Activated naive CD4-positive, alpha-beta T cell treated with Interleukin-2 at 50 U/mL for 16 hours (primary cell): ENCODE data around the gene TGM1.

Experiments
- DNase-seq: peaks from one replicate; pipeline ENCODE4 v3.0.0-alpha.2; 2020

Gene TGM1

DNA sequence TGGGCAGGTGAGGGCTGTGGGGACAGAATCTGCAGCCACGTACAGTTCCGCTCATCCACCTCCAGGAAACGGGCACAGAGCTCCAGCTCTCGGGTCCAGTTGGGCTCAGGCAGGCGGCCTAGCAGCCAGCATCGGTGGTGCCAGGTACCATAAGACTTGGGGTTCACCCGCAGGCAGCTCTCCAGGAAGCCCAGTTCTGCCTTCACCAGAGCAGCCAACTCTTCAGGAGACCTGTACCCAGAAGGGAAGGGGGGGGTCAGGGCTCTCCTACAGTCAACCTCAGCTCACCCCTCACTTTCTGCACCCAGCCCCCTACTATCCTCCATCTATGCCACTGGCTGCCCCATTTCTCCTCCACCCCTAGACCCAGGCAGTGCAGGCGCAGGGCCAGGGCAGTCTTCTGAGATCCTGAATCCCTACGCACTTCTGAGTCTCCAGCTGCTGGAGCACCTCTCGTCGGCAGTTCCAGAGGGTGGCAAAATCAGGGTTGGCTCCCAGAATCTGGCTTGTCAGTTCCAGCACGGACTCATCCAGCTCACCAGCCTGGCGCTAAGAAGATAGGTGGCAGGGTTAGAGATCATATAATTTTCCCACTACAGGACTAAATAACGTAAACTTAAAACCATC is 7.0 kb upstream of the TGM1 start:
- no peak for DNase-seq

- DNase-seq = no peak
Observed at GRCh38 chr14:24269368-24269767, 6.4 kb upstream of the TGM1 start.

- DNase-seq = no peak
Observed at GRCh38 chr14:24268225-24268624, 5.2 kb upstream of the TGM1 start.

GRCh38 chr14:24267516-24267915 is 4.5 kb upstream of the TGM1 start:
- DNase-seq = no peak

DNA sequence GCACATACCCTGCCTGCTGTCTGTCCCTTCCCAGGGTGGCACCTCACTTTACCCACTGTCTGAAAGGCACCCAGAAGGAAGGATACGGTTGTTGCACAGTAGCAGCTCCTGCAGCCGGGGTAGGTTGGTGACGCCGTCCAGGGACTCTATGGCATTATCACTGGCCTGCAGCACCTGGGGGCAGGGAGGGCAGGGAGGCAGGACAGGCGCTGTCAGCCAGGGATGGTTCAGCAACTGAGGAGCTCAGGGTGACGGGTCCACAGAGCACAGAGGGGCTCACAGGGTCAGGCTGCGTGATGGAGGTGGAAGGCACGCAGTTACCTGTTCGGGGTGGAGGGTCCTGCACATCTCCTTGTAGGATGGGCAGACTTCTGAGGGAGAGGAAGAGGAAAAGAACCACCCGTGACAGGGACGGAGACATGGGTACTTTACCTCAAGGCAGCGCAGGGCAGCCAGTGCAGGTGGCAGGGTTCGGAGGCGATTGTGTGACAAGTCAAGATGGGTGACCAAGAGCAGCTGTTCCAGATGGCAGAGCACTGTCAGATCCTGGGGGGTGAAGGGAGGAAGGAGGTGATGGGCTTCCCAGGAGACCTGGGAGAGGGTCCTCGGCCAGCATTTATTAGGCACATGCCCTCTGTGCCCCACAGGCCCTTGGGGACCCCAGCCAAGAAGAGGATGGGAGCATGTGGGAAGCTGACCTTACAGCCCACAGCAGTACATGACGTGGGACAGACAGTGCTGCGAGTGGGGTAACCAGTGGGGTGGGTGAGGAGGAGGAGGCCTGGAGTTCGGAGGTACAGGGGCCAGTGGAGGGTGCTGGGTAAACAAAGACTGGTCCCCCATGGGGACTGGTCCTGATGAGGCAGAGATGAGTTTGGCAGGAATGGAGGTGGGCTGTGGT is 3.6 kb upstream of the TGM1 start:
- no peak for DNase-seq

DNA sequence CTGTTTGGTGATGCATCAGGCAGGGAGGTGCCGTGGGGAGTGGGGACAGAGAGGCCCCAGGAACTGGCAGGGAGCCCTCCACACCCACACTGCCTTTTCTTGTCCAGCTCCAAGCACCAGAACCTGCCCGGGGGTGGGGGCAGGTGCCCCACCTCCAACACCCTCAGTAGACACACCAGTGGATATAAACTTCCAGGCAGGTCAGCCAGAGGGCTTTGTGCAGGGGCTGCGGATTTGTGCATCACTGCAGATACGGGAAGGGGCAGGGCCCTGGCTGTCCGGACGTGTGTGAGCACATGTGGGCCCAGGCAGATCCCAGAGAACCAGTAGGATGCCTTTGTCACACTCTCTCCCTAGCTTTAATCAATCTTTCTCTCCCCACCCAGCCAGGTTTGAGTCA is 1.3 kb upstream of the TGM1 start:
- no peak for DNase-seq

DNA sequence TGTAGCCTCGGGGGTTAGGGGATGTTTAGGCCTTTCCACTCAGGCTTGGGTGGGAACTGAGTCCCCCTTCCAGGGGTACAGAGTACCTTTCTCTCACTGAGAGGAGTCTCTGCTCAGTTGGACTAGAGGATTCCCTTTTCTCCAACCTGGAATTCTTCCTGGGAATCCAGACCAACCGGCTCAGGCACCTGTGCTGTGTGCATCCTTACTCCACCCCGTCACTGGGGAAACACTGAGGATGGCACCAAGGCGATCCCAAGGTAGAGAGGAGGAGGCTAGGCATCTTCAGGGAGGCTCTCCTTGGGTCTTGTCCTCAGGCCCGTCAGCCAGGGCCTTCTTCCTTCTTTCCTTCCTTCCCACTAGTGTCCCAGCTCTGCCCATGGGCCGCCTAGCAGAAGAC is 871 bp upstream of the TGM1 start:
- DNase-seq = no peak

DNA sequence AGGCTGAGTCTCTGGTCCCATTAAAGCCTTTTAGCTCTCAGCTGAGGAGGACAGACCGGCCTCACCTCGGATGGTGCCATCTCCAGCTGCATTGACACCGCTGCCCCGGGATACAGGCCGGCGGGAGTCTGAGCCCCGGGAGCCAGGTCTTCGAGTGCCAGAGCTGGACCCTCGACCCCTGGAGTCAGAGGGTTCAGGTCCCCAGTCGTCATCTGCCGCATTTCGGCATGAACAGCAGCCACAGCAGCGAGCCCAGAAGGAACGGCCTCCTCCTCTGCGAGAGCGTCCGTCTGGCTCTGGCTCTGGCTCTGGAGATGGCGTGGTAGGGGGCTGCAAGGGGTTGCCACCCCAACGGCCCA is 1.0 kb downstream of the TGM1 start:
- DNase-seq = no peak

- DNase-seq = no peak
Observed at GRCh38 chr14:24261256-24261968, 1.6 kb downstream of the TGM1 start.

DNA sequence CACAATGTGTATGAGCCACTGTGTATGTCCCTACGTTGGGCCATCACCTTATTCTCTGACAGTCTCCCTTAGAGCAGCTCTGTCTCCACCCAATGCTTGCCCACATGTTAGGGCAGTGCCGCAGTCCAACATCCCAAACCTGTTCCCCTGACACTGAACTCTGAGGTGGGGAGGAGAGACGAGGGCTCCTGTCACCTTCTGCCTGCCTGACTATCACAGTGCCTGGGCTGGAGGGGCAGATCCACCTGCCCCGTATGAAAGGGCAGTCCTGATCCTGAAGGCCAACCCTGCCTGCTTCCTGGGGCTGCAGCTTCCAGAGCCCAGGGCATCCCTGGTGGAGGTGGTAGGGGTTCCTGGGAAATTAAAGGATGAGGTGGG is 2.2 kb downstream of the TGM1 start:
- no peak for DNase-seq

DNA sequence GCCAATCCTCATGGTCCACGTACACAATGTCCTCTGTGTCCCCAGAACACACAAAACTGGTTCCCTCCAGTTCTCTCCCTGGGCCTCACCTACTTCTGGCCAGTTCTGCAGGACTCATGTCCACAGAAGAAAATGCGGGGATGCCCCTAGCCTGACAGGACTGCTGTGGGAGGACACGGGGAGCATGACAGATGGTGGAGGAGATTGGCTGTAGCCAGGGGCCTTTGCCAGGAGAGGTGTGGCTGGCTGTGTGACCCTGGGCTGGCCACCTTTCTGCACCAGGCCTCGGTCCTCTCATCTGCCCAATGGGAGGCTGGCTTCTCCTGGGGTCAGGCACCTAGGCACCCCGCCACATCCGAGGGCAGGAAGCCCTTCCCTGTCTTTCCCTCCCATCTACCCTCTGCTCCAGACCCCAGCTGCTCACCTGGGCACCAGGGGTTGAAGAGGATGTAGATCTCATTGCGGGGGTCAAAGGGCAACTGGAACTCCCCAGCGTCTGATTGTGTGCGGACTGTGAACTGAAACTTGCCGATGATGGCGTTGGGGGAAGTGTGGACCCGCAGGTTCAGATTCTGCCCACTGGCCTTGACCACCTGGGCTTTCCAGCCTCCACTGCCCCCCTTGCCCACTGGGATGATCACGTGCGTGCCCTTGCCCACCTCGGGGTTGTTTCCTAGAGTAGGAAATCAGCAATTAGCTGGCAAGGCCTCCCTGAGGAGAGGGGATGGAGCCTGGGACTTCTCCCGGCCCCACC is 2.8 kb downstream of the TGM1 start:
- DNase-seq = no peak

GRCh38 chr14:24259282-24260025 is 3.5 kb downstream of the TGM1 start:
- no peak for DNase-seq

DNA sequence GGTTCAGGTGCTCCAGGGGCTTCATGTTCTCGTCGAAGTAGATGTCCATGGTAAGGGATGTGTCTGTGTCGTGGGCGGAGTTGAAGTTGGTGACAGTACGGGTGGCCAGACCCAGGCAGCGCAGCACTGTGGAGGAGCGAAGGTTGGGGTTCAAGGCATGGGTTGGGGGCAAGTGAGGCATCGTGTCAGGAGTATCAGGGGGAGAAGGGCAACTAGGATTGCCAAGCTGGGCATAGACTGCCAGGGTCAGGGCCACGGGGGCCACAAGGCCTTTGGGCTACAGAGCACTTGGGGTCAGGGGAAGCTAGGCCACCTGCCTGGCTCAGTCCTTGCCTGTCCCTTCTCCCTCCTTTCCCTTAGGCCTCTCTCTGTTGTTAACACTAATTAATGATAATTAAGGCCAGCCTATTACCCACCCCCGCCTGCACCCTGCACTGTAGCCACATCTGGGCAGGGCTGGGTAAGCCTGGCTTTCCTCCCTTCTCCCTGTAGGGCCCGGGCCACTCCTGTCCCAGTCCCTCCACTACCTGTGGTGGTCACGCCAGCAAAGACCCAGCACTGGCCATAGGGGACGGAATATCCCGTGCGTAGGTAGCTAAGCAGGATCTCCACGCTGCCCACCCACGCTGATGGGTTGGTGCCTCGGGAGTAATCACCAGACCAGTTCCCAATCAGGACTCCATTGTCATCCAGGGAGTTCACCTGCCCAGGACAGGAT is 4.3 kb downstream of the TGM1 start:
- DNase-seq = no peak

DNA sequence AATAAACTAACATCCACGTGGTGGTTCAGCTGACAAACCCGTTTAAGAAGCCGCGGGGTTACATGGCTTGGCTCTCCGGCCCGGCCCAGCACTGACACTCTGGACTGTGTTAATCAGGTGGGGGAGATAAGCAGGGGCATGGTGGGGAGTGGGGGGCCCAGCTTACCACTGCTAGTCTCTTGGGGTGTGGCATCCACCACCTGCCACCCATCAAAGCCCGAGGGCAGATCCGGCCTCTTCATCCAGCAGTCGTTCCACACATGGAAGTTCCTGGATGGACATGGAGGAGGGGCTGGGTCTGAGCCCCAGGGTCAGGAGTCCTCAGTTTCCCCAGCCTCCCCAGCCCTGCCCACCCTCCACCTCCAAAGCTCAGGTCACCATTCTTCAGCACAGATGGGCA is 4.9 kb downstream of the TGM1 start:
- DNase-seq = no peak

DNA sequence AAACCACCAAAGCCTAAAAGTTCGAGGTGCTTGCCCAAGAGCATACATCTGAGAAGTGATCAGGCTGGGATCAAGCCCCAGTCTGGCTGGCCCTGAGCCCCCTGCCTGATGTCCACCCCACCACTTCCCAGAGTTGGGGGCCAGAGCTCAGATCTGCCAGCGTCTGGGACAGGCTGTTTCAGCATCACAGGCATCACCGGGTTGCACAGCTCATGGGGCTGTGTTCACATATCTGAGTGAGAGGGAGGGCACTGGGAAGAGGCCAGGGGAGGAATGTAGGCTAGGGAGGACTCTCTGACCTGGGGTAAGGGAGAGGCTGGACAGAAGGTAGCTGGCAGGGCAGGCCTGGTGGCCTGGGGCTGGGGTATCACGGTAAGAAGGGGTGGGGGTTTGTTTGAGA is 6.0 kb downstream of the TGM1 start:
- DNase-seq = no peak

- DNase-seq = no peak
Observed at GRCh38 chr14:24255931-24256711, 6.9 kb downstream of the TGM1 start.

DNA sequence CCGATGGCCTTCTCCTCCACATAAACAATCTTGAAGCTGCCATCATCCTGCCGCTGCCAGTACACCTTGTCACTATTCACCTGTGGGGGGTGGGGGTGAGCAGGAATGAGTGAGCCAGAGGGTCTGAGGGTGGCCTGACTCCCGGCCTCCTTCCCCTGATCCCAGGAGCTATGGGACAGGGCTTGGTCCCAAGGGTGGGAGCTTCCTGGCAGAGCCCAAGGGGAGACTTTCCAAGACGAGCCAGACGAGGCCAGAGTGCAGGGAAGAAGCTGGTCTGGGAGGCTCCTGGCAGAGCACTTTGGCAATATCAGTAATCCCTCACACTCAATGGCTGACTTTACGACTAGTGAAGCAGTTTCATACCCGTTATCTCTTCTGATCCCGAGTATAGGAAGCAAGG is 7.5 kb downstream of the TGM1 start:
- no peak for DNase-seq

- DNase-seq = no peak
Observed at GRCh38 chr14:24254630-24255392, 8.2 kb downstream of the TGM1 start.

DNA sequence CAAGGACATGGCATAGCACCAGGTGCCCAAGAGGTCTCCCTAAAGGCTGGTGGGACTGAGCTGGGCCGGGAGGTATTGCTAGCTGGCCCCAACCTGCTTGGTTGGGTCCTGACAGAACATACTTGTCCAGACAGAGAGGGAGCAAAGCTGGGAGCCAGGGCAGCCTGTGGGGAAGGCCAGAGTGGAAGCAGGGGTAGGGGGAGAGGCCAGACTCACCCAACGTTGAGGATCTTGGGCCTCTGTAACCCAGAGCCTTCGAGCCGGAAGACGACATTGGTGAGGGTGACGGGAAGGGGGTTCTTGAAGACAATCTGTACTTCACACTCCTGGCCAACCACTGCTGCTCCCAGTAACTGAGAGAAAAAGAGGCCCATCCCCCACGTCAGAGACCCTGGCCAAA is 9.0 kb downstream of the TGM1 start:
- no peak for DNase-seq
